Adipose tissue (tissue), 3 donors: Measurements from ENCODE around the gene CORO1C. TPM values are rescaled to one million over a fixed set of nuclear protein-coding genes. Genes with fewer than 3 reads are reported as not detected.

Experiments
- H3K27ac ChIP-seq: one replicate; pipeline ENCODE4 v1.5.1; 2013; ENCODE audit warnings: low read depth, low read length
- WGBS, 3 donors: extraction: QIAGEN DNeasy Blood & Tissue Kit; methylation state at CpG; one replicate each; pipeline ENCODE4 v1.1.7; 2013; 5-methylcytosine and 5-hydroxymethylcytosine counted together
- polyA plus RNA-seq, 3 donors: library from polyadenylated mRNA; stranded (reverse); fragments of 200-250 nt; gene quantifications; one replicate each; pipeline ENCODE4 v1.2.3, GENCODE V29; 2013
- donor health status: healthy with polysubstance abuse.
- donor health status: Bipolar disorder and iron deficiency.
- donor health status: healthy.

CORO1C gene
- polyA plus RNA-seq, 3 donors, result 11.6 to 72.0 (median 53.3) TPM

- no peak overlapping the region for H3K27ac ChIP-seq
- 12 to 18% (median 14%) methylated on average over 15 of the region's 15 CpGs for WGBS, 3 donors
Measured at GRCh38 chr12:108729612-108730364, 1.5 kb downstream of the CORO1C start.

DNA sequence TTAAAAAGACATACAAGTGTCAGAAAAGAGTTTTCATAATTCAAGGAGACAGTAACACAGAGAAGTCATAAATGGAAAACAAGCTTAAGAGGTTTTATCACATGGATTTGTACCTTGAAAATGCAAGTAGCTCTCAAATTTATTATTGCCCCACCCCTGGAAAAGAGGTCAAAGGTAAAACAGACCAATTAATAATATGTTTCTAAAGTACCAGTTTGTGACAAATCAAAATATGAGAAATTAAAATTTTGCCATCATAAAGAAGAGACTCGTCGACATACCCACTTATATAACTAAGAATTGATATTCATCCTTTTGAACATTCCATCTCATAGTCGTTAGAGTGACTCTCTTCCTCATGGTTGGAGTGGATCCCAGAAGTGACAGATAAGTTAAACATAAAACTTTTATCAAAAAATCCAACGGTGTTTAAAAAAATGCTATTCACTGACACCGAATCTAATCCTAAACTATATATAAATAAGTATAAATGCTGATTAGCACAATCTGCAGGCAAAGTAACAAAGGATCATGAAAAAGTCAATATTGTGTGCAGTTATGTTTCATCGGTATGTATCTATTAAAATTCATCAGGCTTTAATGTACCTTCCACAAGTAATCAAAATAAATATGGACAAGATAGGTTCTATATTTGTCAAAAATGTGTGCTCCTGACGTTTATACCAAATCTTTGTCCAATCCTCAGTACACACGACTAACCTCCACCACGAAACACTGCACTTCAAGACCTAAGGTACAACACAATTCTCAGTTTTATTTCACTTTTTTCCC lies 2.3 kb downstream of the CORO1C start:
- 41 to 63% (median 54%) methylated on average over 9 of the region's 9 CpGs for WGBS, 3 donors
- H3K27ac ChIP-seq, result no peak overlapping the region

DNA sequence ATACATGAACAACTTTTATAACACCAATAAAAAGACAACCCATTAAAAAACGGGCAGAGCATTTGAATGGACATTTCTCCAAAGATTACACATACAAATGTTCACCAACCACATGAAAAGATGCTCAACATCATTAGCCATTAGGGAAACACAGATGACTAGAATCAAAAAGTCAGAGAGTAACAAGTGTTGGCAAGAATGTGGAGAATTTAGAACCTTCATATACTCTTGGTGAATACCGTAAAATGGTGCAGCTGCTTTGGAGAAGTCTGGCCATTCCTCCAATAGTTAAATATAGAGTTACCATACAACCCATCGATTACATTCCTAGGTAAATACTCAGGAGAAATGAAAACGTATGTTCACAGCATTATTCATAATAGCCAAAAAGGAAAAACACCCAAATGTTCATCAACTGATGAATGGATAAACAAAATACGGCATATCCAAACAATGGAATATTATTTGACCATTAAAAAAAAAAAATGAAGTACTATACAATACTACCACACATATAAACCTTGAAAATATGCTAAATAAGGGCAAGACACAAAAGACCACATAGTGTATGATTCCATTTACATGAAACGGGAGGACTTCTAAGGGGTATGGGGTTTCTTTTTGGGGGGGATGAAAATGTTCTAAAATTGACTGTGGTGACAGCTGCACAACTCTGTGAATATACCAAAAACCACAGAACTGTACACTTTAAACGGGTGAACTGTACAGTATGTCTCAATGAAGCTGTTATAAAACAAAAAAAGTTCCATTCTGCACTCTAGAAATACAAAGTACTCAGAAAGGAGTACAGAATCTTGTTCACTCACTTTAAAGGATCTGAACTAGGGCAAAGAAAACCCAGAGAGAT lies 3.2 kb downstream of the CORO1C start:
- H3K27ac ChIP-seq, result no peak overlapping the region
- WGBS, 3 donors, result 71 to 83% (median 76%) methylated on average over 7 of the region's 7 CpGs

DNA sequence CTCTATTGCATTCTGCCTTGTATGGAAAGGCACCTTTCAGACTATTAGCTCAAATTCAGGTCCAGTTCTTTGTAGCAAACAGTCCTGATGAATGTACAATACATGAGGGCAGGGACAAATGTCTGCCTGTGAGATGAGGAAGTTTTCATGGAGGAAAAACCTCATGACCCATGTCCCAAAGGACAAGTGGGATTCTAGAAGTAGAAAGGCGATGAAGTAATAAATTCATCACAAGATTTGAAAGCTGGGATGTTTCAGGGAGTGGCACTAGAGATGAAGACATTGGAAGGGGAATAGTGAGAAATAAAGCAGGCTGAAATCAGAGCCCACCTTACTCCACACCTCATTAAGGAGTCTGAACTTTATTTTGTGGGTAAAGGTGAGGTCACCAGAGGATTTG lies 4.2 kb downstream of the CORO1C start:
- H3K27ac ChIP-seq, result no peak overlapping the region
- 76 to 88% (median 85%) methylated on average over 1 of the region's 1 CpG for whole genome bisulfite sequencing, 3 donors

DNA sequence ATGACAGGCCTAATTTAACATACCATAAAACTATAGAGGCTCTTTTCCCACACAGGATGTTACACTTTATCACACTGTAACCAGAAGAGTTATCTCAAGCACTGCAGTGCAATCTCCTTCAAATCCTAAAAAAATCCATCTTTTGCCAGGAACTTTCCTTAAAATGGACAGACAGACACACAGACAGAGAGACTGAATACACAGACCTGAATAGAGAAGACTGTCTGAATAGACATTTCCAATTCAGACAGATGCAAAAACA lies 6.5 kb downstream of the CORO1C start:
- no peak overlapping the region for H3K27ac ChIP-seq

DNA sequence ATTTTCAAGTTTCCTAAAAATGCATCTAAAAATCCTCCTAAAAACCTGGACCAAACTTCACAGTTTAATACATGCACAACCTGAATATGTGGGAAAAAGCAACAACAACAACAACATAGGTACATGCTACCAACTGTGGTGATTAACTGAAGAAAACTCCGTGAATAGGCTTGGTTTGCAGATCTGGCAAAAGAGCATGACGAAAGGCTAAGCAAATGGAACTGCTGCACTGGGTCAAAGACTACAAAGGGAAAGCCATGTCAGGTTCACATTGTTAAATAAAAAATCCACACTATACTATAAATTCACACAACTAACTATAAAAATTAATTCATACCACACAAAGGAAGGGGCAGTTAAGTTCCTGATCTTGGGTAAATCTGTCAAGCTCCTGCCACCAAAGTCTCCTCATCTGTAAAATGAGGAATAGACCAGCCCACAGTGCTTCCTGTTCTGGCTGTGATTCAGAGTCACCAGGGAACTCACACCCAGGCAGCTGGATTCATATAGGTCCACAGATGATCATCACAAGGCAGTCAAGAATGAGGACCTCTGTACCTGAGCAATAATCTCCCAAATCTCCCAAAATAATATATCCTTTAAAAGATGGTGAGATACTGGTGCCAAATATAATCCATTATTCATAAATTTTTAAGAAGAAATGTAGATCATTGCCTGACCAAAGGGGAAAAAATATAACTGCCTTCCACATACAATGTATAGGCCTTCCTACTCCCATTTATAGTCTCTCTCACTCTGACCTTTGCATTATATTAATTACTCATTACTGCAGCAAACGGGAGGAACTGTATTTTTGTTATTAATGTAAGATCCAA lies 7.0 kb downstream of the CORO1C start:
- no peak overlapping the region for H3K27ac ChIP-seq
- 59 to 83% (median 59%) methylated on average over 3 of the region's 3 CpGs for WGBS, 3 donors

- WGBS, 3 donors, result 24 to 65% (median 28%) methylated on average over 5 of the region's 5 CpGs
- H3K27ac ChIP-seq, result peak overlapping the region; percentile 19
Measured at GRCh38 chr12:108722992-108723766, 8.1 kb downstream of the CORO1C start.

- WGBS, 3 donors, result 47 to 78% (median 57%) methylated on average over 1 of the region's 1 CpG
- no peak overlapping the region for H3K27ac ChIP-seq
Measured at GRCh38 chr12:108722463-108722862, 8.9 kb downstream of the CORO1C start.

DNA sequence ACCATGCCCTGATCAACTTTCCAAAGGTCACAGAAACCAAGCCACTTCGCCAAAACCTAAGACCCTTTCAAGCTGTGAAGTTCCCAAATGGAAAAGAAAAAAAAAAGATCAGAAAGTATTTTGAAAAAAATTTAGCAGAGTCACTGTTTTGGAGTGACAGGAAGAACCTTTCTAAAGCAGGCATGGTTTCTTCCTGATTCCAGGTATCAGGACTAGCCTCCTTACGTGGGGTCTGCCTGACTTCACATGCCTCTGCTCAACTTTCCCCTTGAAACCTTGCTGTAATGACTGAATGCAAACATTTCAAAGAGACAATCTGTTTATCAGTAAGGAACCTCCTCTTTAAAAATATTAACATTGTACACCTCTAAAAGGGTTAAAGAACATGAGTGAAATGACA lies 9.5 kb downstream of the CORO1C start:
- H3K27ac ChIP-seq, result no peak overlapping the region
- 44 to 89% (median 56%) methylated on average over 2 of the region's 2 CpGs for WGBS, 3 donors

DNA sequence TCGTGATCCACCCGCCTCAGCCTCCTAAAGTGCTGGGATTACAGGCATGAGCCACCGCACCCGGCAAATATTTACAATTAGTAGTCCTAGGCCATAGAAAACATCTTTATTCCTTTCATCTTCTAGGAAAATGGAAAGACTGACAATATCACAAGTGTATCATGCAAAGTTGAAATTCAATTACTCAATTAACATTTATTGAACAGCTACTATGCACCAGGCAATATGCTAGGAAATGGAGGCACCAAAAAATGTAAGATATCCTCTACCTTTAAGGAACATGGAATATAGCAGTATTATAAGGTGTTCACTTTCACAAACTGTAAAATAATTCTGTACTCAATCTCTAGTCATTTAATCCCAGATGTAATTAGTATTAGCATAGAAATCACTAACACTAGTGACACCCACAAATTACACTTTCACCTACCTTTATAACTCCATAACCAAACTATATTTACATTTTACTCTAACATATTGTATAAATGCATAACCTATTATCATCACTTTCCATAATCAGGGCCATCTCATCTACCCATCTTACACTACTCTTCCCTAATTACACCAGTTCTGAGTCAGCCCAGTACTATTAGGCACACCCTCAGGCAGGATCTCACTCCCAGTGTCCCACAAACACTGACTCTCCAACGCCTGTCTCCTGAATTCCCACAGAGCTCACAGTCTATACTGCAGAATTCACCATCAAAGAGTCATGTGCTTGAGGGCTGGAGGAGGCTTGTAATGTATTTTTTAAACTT lies 10.4 kb downstream of the CORO1C start:
- H3K27ac ChIP-seq, result no peak overlapping the region
- 78 to 91% (median 87%) methylated on average over 5 of the region's 5 CpGs for WGBS, 3 donors

DNA sequence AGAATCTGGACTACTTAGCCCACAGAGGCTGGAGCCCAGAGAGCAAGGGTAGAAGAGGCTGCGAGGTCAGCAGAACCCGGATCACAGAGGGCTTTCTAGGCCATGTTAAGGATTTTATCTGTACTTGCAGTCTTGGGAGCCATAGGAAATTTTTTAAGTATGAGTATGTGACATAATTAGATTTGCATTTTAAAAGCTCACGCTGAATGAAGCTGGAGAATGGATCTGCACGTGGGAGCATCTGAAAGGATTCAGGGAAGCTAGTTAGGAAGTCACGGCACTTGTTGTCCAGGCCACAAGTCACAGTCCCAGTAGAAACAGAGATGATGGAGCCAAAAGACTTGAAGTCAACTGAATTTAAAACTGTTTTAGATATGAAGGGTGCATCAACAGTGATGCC lies 14.1 kb downstream of the CORO1C start:
- H3K27ac ChIP-seq, result no peak overlapping the region
- WGBS, 3 donors, result 93 to 95% (median 95%) methylated on average over 5 of the region's 5 CpGs

DNA sequence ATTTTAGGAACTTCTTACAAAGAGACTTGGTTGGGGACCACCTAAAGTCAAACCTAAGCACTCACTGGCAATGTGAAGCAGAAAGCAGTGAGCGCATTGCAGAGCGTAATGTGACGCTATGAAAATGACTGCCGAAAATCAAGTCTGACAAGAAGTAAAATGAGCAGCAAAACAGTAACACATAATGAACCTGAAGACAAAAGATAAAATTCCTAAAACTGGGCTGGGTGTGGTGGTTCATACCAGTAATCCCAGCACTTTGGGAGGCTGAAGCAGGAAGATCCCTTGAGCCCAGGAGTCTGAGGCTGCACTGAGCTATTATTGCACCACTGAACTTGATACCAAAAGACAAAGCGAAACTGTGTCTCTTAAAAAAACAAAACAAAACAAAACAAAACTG lies 16.5 kb downstream of the CORO1C start:
- no peak overlapping the region for H3K27ac ChIP-seq
- 96 to 99% (median 98%) methylated on average over 5 of the region's 5 CpGs for WGBS, 3 donors

- 37 to 71% (median 65%) methylated on average over 6 of the region's 6 CpGs for WGBS, 3 donors
Measured at GRCh38 chr12:108713471-108713870, 17.8 kb downstream of the CORO1C start.

DNA sequence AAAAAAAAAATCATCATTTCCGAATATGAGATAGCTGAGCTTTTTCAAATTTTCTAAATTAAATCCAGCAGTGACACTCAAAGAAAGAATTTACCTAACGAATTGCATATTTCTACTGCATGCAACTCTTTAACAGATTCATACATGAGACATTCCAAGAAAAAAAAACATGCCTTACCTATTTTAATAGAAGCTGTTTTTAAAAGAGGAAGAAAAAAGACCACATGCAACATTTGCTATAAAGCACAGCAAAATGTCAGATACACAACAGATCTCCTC lies 18.5 kb downstream of the CORO1C start:
- WGBS, 3 donors, result 23 to 34% (median 31%) methylated on average over 2 of the region's 2 CpGs
- H3K27ac ChIP-seq, result no peak overlapping the region

More at GRCh38 chr12:108713471-108713870, 17.8 kb downstream of the CORO1C start:
- H3K27ac ChIP-seq, result no peak overlapping the region

GRCh38 chr12:108712165-108712924 lies 19.0 kb downstream of the CORO1C start:
- H3K27ac ChIP-seq, result no peak overlapping the region
- 69 to 87% (median 78%) methylated on average over 12 of the region's 12 CpGs for WGBS, 3 donors

- WGBS, 3 donors, result 80 to 89% (median 81%) methylated on average over 9 of the region's 9 CpGs
- no peak overlapping the region for H3K27ac ChIP-seq
Measured at GRCh38 chr12:108711489-108712164, 19.7 kb downstream of the CORO1C start.
